Renal pelvis (tissue), 4 donors: ENCODE measurements around the gene USHBP1. TPM values are rescaled to one million over a fixed set of nuclear protein-coding genes. Genes with fewer than 3 reads are reported as not detected.

Source experiments
- DNase-seq: peaks from one replicate; pipeline ENCODE4 v3.0.0-alpha.2; 2013
- polyA plus RNA-seq, 3 donors: library from polyadenylated mRNA; unstranded; fragments of 120-200 nt; gene quantifications; one replicate each; pipeline ENCODE4 v1.2.1, GENCODE V29; 2013; ENCODE audit not compliant: insufficient read length in 3 of 3

Gene USHBP1
- polyA plus RNA-seq, 3 donors = 5.9 to 7.8 (median 6.0) TPM

DNA sequence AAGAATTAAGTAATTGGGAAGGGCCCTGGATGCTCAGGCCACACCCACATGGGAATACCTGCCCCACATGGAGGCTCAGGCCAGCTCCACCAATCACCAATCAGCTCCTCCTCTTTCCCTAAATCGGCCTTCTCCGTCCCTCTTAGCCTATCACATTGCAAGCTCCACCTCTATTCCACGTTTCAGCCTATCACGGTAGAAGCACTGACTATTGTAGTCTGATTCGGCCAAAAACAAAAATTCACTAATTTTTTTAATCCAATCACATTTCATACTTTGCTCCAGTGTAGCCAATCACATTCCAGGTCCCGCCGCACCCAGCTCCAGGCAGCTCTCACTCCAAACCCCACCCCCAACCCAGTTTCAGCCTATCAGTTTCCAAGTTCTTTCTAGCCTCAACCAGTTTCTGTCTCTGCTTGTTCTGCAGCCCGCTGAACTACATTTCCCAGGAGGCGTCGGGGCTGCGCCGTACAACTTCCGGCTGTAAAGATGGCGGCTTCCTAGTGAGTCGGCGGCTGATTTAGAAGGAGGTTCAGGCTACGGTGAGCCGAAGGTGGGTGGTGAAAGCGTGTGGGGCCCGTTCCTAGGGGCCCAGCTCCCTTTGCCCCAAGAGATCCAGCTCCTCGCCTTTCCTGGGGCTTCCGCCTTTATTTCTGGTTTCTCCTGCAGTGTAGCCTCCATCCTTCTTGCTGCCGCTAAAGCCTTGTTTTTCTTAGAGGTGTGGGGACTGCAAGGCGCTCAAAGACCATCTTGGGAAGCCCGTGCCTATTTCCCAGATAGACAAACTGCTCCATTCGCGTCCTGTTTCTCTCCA, 2.6 kb upstream of the USHBP1 start, which contains the start of gene BABAM1:
TSS of gene BABAM1 (plus strand) at position 469 of the 814 bp plus-strand sequence. CDS start 1,364 bp downstream, outside the sequence.
- DNase-seq = peak; percentile 99

DNA sequence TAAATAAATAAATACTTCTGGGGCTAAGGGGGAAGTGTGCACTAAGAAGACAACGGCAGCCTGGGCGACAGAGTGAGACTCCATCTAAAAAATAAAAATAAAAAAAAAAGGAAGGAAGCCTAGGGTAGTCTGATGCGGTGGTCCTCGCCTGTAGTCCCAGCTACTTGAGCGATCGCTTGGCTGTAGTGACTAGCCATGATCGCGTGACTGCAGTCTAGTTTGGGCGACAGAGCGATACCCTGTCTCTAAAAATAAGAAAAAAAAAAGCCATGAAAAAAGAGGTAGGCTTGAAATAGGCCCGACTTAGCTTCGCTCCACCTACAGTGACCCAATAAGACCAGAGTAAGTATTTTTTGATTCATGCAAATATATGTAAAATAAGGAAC, 2.0 kb upstream of the USHBP1 start:
- no peak for DNase-seq

DNA sequence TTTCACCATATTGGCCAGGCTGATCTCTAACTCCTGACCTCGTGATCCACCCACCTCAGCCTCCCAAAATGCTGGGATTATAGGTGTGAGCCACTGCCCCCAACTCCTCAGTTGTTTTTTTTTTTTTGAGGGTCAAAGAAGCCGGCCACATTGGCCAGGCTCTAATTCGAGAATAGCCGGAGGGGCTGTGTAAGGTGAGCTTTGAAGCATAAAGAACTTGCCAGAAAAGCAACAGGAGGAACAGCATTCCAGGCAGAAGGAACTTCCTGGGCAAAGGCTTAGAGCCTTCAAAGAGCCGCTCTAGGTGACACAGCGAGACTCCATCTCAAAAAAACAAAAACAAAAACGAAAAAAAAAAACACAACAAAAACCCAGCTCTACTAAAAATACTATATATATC, 1.5 kb upstream of the USHBP1 start:
- no peak for DNase-seq

DNA sequence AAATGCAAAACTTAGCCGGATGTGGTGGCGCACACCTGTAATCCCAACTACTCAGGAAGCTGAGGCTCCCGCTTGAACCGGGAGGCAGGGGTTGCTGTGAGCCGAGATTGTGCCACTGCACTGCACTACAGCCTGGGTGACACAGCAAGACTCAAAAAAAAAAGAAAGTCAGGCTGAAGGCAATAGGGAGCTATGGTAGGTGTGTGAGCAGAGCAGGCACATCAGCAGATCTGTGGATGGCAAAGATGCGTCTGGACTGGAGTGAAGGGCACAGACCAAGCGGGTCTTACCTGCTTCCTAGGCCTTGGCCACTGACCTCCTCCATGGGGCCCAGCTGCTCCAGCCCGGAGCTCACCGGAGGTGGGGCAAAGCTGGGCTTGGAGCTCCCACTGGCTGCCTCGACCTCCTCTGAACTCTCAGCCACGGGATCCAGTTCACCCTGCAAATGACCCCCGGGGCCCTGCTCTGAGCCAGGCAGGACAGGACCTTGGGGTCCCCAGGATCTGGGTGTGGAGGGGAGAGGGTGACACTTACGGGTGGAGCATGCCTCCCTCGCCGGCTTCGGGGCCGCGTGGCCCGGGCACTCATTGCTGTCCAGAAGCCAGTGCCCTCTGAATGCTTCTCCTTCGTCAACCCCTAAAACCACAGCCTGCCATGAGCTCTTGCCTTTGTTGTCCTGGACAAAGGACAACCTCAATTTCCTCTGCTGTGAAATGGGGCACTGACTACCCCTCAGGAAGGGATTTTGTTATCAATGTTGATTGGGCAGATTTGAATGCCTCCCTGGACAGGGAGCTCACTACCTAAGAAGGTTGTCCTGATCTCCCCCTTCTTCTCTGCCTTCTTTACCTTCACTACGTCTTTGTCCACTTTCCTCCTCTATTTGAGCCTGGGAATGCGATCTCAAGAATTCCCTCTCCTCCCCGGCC, 569 bp downstream of the USHBP1 start:
- no peak for DNase-seq

DNA sequence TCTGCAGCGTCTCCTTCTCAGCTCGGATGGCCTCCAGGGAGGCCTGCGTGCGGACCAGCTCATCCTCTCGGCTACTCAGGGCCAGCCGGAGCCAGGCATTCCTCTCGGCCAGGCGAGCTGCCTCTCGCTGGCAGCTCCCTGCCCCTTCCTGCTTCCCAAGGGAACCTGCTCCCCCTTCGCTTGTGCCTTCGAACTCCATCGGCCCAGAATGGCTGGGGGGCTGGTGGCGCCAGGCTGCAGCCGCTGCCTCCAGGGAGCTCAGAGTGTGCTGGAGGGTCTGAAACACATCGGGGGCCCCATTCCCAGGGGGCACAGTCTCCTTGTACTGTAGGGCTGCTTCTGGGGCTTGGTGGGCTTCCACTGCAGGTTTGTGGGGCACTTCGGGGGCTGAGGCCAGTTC, 2.0 kb downstream of the USHBP1 start:
- DNase-seq = no peak

DNA sequence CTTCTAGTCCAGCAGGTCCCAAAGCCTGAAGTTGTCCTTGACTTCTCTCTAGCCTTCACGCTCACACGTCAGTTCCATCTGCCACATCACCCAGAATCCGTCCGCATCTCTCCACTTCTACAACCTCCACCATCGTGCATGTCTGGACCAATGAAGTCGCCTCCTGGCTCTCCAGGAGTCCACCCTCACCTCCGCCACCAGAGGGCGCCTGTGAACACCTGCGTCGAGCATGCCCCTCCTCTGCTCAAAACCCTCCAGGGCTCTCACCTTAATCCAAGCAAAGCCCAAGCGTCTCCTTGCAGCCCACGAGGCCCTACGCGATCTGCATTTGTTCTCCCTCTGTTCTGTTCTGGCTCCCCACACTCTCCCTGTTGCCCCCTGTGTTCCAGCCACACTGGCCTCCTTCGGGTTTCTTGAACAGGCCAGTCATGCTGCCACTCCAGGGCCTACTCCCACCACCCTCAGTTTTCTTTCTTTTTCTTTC, 3.7 kb downstream of the USHBP1 start:
- no peak for DNase-seq

DNA sequence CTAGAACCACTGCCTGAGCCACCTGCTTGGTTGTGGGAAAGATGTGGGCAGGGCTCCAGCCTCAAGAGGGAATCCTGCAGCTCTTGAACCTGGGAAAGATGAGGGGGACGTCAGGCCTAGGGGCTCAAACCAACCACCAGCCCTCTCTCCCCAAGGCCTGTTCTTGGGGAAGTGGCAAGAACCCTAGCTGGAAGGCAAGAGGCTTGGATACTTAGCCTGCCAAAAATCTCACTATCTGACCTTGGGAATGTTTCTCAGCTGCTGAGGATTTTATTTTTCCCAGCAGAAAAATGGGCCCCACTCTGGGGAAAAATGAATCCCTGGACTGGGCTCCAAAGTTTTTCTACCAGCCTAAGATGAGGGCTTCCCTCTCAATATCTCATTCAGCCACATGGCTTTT, 4.6 kb downstream of the USHBP1 start:
- no peak for DNase-seq

DNA sequence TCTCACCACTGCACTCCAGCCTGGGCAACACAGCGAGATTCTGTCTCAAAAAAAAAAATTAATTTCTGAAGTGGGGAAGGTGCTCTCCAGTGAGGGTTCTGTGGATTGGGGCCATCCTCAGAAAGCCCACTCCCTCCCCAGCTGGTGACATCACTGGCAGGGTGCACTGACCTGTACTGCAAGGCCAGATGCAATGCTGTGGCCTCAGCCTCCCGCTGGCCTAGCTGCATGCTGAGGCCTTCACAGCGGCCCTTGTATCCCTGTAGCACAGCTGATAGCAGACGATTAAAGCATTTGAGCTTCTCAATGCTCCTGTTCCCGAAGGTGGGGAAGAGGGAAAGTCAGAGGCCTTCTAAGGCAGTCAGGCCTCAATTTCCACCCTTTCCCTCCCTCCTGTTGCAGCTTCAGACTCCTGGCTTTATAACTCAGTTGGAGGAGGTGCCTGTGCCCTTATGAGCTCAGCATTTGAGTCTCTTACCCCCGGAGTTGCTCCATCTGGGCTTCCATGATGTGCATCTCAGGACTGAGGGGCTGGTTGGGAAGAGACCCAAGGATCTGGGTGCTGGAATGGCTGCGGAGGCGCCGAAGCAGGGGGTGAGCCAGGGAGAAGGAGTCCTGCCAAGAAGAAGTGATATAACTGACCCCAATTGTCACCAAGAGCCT, 5.3 kb downstream of the USHBP1 start:
- DNase-seq = no peak

DNA sequence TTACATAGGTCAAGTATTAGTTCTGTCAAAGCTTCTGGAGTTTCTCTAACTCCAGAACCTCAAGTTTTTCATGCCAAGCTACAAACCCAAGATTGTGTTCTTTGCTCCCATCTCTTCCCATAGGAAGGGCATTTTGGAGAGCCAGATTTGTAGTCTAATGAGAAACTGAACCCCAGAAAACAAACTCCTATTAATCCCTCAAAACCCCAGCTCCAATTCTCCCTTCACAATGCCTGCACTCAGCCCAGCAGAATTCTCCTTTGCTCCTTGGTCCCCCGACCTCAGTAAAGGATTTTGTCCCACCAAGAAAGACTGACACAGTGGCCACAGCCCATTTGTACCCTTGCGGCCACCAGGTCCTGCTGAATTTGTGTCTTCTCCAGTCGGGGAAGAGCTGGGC, 8.4 kb downstream of the USHBP1 start:
- DNase-seq = no peak

DNA sequence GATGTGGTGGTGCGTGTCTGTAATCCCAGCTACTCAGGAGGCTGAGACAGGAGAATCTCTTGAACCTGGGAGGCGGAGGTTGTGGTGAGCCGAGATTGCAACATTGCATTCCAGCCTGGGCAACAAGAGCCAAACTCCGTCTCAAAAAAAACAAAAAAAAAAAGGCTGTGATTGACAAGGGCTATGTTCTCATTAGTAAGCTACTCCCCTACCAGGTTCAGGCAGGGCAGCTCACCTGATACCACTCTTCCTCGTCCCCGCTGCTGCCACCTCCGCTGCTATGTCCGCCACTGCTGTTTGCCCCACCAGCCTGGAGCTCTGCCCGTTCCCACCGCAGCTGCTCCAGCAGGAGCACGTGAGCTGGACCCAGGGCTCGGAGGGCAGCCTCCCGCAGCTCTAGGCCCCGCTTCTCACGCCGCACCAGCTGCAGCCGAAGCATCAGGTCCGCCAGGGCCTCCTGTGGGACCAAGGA, 9.4 kb downstream of the USHBP1 start:
- no peak for DNase-seq

DNA sequence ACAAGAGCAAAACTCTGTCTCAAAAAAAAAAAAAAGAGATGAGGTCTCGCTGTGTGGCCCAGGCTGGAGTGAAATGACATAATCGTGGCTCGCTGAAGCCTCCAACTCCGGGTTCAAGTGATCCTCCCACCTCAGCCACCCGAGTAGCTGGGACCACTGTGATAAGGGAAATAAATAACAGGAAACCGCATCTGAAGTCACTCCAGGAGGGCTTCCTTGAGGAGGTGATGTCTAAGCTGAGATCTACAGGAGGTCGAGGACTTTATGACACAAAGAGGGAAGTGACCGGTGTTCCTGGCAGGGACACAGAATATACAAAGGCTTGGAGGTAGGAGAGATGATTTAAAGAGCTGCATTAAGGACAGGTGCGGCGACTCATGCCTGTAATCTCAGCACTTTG, 9.9 kb downstream of the USHBP1 start:
- no peak for DNase-seq

DNA sequence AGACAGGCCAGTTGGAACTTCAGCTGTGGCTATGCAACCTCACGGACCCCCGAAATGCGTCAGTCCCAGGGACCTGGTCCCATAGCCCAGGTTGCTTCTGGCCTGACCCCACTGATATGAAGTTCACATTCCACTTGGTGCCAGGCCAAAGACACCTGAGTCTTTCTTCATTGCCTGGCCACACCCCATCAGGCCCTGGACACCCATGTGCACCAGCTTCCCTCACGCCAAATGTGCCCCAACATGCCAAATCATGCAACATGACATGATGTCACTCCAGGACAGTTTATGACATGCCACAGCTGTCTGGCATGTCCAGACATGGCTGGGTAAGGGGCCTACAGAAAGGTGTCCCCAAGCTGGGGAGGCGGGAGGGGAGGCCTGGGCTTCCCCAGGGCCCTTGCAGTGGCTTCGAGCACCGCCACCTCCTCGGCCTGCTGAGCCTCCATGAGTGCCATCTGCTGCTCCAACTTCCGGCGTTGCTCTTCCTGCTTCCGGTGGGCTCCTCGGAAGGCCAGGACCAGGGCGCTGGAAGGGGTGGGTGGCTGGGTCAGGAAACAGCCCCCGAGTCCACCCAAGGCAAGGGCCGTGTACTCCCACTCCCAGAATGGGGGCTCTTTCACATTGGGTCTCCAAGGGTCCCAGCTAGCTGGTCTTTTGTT, 14.5 kb downstream of the USHBP1 start:
- no peak for DNase-seq

DNA sequence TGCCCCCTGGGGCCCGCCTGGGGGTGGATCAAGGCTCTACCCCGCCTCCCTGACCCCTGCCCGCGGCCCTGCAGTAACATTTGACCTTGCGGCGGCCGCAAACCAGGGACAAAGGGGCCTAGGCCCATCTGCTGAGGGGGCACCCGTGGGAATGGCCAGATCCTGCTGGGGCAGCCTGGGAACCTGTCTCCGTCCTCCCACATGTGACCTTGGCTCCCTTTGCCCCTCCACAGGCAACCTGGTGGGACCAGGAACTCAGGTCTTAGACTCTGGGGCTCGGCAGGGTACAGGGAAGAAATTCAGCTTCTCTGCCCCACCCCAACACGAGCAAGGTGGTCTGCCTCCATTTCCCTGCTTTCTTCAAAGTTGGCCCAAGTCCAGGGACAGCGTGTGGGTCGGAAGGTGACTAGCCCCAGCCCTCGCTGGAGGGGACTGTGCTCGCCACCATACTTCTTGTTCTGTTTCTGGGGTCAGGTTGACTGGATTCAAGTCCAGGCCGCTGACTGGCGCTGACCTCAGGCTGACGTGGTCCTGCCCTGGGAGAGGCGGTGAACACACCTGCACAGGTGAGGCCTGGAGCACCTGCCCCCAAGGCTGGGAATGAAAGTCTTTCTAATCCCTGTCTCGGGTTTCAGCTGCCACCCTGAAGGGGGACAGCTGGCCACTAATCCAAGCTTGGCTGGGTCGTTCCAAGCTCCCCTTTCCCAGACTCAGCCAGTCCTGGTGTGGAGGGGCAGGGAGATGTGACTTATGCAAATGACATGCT, 16.4 kb downstream of the USHBP1 start:
- DNase-seq = no peak

DNA sequence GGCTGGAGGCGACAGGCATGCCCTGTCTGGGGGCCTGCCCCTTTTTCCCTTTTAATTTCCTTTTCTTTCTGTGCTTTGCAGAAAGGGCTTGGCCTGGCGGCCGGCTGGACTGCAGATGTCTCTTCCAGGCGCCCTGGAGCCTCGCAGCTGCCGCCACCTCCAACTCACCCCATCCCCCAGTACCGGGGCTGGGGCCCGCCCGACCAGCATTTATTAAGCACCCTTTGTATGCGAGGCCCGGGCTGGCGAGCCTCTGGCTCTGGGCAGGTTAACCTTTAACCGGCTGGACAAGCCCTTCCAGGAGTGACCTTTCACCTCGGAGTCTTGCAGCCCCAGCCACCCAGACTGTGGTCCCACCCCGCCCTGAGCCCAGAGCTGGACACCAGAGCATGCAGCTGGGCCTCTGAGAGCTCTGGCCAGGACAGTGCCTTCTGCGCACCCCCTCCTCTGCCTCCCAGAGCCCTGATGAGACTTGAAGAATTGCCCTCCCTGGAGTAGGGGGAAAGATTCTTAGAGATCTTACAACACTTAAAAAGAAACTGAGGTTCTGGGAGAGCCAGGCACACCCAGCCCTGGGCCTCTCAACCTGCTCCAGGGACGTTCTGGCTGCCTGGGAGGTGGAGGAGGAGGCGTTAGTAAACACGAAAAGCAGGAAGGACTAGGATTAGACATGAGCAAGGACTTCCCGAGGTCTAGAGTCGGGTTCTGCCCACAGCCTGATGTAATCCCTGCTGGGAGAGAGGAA, 17.7 kb downstream of the USHBP1 start:
- DNase-seq = no peak

DNA sequence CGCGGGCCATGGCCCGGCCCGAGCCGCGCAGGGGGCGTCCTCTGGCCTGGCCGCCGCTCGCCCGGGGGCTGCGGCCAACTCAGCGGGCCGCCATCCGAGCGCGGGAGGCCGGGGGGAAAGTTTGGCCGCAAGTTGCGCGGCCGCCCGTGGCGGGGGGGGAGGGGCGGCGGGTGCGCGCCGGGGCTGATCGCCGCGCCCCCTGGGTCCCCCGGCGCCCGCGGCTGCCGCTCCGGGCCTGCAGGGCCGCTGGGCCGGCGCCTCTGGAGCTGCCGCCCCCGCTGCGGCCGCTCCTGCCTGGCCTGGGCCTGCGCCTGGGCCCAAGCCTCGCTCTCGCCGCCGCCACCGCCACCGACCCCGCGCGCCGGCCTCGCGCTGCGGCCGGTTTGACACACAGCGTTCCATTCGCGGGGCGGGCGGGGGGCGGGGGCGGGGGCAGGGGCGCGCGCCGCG, 19.0 kb downstream of the USHBP1 start, which contains the start of gene NR2F6:
TSS of gene NR2F6 (minus strand) at position 385 of the 450 bp plus-strand sequence. CDS start 699 bp downstream, outside the sequence.
- no peak for DNase-seq

DNA sequence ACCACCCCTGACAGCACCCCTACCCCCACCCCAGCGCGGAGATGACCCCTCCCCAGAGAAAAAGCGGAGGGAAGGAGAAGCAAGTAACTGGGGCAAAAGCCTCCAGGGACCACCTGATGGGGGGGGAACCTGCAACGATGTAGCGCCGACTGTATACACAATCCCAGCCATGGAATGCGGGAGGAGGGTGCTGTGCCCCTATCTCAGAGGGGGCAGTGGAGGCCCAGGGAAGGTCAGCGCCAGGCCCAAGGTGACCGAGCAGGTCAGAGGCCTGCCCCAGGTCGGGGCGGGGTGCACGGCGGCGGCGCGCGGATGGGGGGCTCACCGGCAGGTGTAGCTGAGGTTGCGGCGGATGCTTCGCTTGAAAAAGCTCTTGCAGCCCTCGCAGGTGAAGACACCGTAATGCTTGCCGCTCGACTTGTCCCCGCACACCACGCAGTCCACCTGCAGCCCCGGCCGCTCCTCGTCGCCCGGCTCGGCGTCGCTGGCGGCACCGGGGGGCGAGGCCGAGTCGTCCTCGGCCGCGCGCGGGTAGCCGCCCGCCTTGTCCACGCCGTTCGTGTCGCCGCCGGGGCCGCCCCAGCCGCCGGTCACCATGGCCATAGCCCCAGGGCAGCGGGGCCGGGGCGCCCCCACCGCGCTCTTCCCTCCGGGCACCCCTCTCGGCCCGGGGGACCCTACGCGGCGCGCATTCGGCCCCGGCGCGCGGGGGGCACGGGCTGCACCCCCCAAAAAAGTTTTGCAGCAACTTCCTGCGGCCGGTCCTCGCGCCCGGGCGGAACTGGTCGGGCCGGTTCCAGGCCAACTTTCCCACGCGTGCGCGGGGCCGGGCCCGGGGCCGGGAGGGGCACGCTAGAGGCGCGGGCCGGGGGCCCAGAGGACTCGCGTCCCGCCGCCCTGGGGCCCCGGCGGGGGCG, 19.7 kb downstream of the USHBP1 start:
- DNase-seq = no peak

DNA sequence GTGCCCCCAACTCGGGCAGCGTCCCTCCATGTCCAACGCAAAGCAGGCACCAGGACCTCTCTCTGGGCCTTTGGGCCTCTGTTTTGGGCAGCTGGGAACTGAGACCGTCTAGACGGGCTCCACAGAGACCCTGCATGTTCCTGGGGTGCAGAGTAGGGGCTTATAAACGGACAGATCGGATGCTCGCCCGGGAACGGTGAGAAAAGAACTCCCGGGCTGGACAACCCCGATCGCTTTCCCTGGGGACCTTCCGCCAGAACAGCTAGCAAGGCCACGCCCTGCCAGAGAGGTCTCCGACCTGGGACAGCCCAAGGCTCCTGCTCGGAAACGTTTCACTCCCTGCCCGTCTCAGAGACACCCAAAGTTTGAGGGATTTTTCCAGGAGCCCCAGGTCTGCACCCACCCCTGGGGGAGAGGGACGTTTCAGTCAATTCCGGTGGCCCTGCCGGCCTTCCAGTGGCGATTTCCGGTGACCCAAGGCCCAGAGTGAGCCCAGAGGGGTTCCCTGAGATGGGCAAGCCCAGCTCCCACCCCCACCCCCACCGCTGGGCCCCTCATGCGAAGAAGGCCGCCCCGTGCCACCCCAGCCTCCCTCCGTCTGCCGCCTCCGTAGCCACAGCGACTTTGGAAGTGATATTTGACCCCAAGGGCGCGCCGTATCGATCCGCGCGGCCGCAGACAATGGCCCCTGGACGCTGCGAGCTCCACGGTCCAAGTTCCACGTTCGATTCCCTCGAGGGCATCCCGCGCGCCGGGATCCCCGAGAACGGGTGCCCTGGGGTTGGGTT, 20.5 kb downstream of the USHBP1 start:
- DNase-seq = no peak
